ENCODE measurements around the gene SDF2. TPM values are rescaled to one million over a fixed set of nuclear protein-coding genes. Genes with fewer than 3 reads are reported as not detected.

The SDF2 gene
- total and polyA plus RNA-seq, 2 of the 4 experiments (the other 2 are of a cell fraction) = 76.0 to 81.7 TPM

DNA sequence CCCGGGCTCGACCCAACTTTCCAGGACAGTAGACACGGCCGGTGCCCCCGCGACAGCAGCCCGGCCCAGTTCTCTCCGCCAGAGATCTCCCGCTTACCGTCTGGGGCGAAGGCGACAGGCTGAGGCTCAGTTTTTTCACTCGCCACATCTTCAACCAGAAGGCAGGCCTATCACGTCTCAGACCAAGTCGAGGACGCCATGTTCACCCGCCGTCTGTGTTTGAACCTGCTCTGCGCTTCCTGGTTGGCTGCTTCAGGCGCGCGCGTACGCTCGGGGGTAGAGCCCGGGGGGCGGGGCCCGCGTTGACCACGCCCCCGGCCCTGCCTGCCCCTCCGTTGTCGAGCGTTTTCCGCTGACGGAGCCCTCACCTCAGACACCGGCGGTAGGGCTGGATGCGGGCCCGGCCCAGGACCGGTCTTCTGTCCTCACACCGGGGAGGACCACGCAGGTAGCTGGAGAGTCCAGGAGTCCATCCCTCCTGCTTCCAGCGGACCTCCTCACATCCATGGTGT is 62.9 kb downstream of the SDF2 start, which contains the start of gene SPAG5 (continued):
- no peak for TF ChIP-seq FOS (IDR thresholded peaks at IDR 0.05; ENCODE audit: low read depth, low read length)

DNA sequence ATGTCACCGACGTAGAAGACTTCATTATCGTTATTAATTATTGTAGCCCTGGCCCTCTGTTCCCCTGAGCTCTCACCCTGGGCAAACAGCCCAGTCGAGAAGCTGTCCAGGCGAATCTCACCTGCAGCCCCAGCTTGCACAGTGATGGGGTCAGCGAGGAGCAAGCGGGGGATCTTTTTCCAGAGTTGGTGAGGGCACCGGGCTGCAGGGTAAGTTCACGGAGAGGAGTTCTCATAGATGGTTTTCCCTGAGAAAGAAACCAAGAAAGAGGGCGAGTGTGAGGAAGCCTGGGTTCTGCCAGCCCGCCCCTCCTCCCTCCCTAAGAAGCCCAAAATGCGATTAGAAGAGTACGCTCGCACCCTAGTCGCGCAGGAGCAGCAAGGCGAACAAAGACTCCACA is 63.3 kb downstream of the SDF2 start:
- Histone ChIP-seq H3K36me3 (ENCODE audit: control insufficient read depth, insufficient read depth, low read length) (no peaks in the 10 kb centered on the region; the same call in 1 of the 2 replicates), H3K56ac (ENCODE audit: extremely low read depth, insufficient read depth, low read length) (peak overlapping the region; percentile 45), H2BK5ac (ENCODE audit: low read depth, low read length, poor library complexity, severe bottlenecking) (peak overlapping the region; percentile 23), H2BK120ac (ENCODE audit: low read depth, low read length) (no peak overlapping the region), H3K4me1 (ENCODE audit: control insufficient read depth, insufficient read depth, low read length) (peaks cover 2% of the 10 kb centered on the region), H4K20me1 (ENCODE audit: insufficient read depth, low read length) (peaks cover 3% of the 10 kb centered on the region; the same call in 1 of the 2 replicates), H3K23ac (ENCODE audit: low read depth, low read length) (peak overlapping the region; percentile 54; the same call in 1 of the 2 replicates), H2BK20ac (ENCODE audit: low read depth, low read length) (no peak overlapping the region), H3K9me1 (ENCODE audit: insufficient read depth, low read length) (no peaks in the 10 kb centered on the region), H3K14ac (replicated peaks; ENCODE audit: low read depth, low read length) (peak overlapping the region; percentile 73), H3K9me3 (ENCODE audit: control insufficient read depth, insufficient read depth, low read length) (no peaks in the 10 kb centered on the region), H2BK15ac (ENCODE audit: low read depth, low read length) (no peak overlapping the region), H3K27me3 (ENCODE audit: control insufficient read depth, insufficient read depth, low read length) (no peaks in the 10 kb centered on the region), H2AK9ac (replicated peaks; ENCODE audit: low read depth, low read length, poor library complexity) (peak overlapping the region; percentile 59), H4K8ac (ENCODE audit: low read depth in 2 of 2, low read length in 2 of 2) (peak overlapping the region; percentile 48 to 62; a peak in 3 of 4 replicates), H3K27ac (ENCODE audit: insufficient read depth, low read length) (peak overlapping the region; percentile 41; the same call in 1 of the 2 replicates), H4K91ac (ENCODE audit: insufficient read depth, low read depth, low read length) (peak overlapping the region; percentile 59), H3K79me1 (ENCODE audit: low read depth in 1 of 2, low read length in 2 of 2) (peaks cover 10 to 27% of the 10 kb centered on the region in 2 experiments; a peak in 3 of 4 replicates), H4K5ac (ENCODE audit: low read depth, low read length) (no peak overlapping the region), H3K18ac (ENCODE audit: low read depth, low read length) (no peak overlapping the region), H2AK5ac (ENCODE audit: low read depth, low read length) (no peak overlapping the region), H3K4me3 (ENCODE audit: insufficient read depth, low read depth, low read length) (peak overlapping the region; percentile 72), H3K4ac (ENCODE audit: low read depth, low read length) (peak overlapping the region; percentile 38), H3K4me2 (ENCODE audit: low read depth, low read length) (peak overlapping the region; percentile 41), H3K9ac (ENCODE audit: low read depth, low read length) (peak overlapping the region; percentile 53), H2AFZ (replicated peaks; ENCODE audit: low read length, poor library complexity) (peak overlapping the region; percentile 94)
- WGBS, 2 experiments (ENCODE audit: extremely low coverage in 2 of 2, insufficient read length in 1 of 2) = 0% methylated on average over 4 of the region's 17 CpGs; no CpG with 5 or more reads in 1 of the 2 experiments
- dilution Hi-C loops (cut with HindIII; ENCODE audit: low sequenced_read_pairs, unreplicated experiment) (no loop called here), in situ Hi-C loops (cut with MboI; ENCODE audit: low sequenced_read_pairs) (no loop called here), intact Hi-C loops (cut with micrococcal nuclease) (no loop called here)
- DNase-seq (no peak), ATAC-seq (ENCODE audit: low read depth) (peak; percentile 1)
- TF ChIP-seq, protein P1, sequence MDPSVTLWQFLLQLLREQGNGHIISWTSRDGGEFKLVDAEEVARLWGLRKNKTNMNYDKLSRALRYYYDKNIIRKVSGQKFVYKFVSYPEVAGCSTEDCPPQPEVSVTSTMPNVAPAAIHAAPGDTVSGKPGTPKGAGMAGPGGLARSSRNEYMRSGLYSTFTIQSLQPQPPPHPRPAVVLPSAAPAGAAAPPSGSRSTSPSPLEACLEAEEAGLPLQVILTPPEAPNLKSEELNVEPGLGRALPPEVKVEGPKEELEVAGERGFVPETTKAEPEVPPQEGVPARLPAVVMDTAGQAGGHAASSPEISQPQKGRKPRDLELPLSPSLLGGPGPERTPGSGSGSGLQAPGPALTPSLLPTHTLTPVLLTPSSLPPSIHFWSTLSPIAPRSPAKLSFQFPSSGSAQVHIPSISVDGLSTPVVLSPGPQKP (IDR thresholded peaks at IDR 0.05; ENCODE audit: borderline replicate concordance, low read depth, low read length) = no peak
- no peak for TF ChIP-seq CHD1 (IDR thresholded peaks at IDR 0.05; ENCODE audit: low read depth, low read length)
- no peak for TF ChIP-seq RCOR1 (IDR thresholded peaks at IDR 0.05; ENCODE audit: insufficient replicate concordance, low read length)
- TF ChIP-seq FOS (IDR thresholded peaks at IDR 0.05; ENCODE audit: low read depth, low read length) = no peak
- TF ChIP-seq RFX5 (IDR thresholded peaks at IDR 0.05; ENCODE audit: low read depth, low read length) = no peak
- no peak for TF ChIP-seq RAD21 (IDR thresholded peaks at IDR 0.05; ENCODE audit: low read length)
- TF ChIP-seq MAFK (IDR thresholded peaks at IDR 0.05; ENCODE audit: low read depth, low read length) = no peak
- TF ChIP-seq MXI1 (IDR thresholded peaks at IDR 0.05; ENCODE audit: borderline replicate concordance, low read depth, low read length) = no peak
- no peak for TF ChIP-seq POLR2A (IDR thresholded peaks at IDR 0.05; ENCODE audit: low read depth, low read length)
- TF ChIP-seq CEBPB (IDR thresholded peaks at IDR 0.05; ENCODE audit: low read depth, low read length) = no peak
- no TSS peak for BruUV-seq (replicated peaks)
- POLR2A ChIA-PET (ENCODE audit: unreplicated experiment) = no interaction called here
- CTCF ChIA-PET = no interaction called here
